Keratinocyte (primary cell): Measurements from ENCODE around the gene MOV10L1. TPM values are rescaled to one million over a fixed set of nuclear protein-coding genes. Genes with fewer than 3 reads are reported as not detected.

Source experiments
- DNase-seq: peaks from one replicate; pipeline ENCODE4 v3.0.0-alpha.2; 2011; ENCODE audit warnings: low read depth, missing footprints, low spot score
- FAIRE-seq: peaks from 2 replicates; lab custom pipeline; 2011; peaks lifted over from hg19 to GRCh38; lab: Jason Lieb, UNC
- H2AFZ ChIP-seq: 2 replicates; pipeline ENCODE4 v1.6.0; 2012; ENCODE audit warnings: low read length, control low read depth, inconsistent platforms; ENCODE audit not compliant: control insufficient read depth
- H3K27ac ChIP-seq: 2 replicates; pipeline ENCODE4 v1.5.1; 2011; ENCODE audit warnings: low read length; ENCODE audit not compliant: control insufficient read depth, insufficient read depth
- H3K27me3 ChIP-seq: 3 replicates; pipeline ENCODE4 v1.6.0; 2011; ENCODE audit warnings: low read length; ENCODE audit not compliant: control insufficient read depth, insufficient read depth; ENCODE audit errors: extremely low read depth
- H3K36me3 ChIP-seq, 2 experiments: 2 replicates in 1 of 2; 3 replicates in 1 of 2; pipeline ENCODE4 v1.5.1; 2011; ENCODE audit warnings: low read length in 2 of 2, mild to moderate bottlenecking in 1 of 2; ENCODE audit not compliant: control insufficient read depth in 2 of 2, insufficient read depth in 2 of 2; ENCODE audit errors: extremely low read depth in 1 of 2
- H3K4me1 ChIP-seq: 3 replicates; pipeline ENCODE4 v1.5.1; 2011; ENCODE audit warnings: low read length; ENCODE audit not compliant: control insufficient read depth, insufficient read depth; ENCODE audit errors: extremely low read depth
- H3K4me2 ChIP-seq: 3 replicates; pipeline ENCODE4 v1.6.0; 2011; ENCODE audit warnings: low read depth, low read length; ENCODE audit not compliant: control insufficient read depth, insufficient read depth; ENCODE audit errors: extremely low read depth
- H3K4me3 ChIP-seq, 3 experiments: fragments of 200-600 bp in 1 of 3; sonication (generic) in 1 of 3; 2 replicates in 2 of 3; 3 replicates in 1 of 3; pipeline ENCODE4 v1.5.1; 2011 to 2016; ENCODE audit warnings: low read length in 3 of 3, mild to moderate bottlenecking in 3 of 3, control low read depth in 2 of 3, inconsistent platforms in 1 of 3, low read depth in 1 of 3, mixed read lengths in 1 of 3, mixed run types in 1 of 3, moderate library complexity in 1 of 3; ENCODE audit not compliant: control insufficient read depth in 2 of 3, insufficient read depth in 2 of 3; ENCODE audit errors: extremely low read depth in 1 of 3
- H3K79me2 ChIP-seq: 2 replicates; pipeline ENCODE4 v1.6.0; 2012; ENCODE audit warnings: low read length; ENCODE audit not compliant: control insufficient read depth, insufficient read depth
- H3K9ac ChIP-seq: 3 replicates; pipeline ENCODE4 v1.6.0; 2011; ENCODE audit warnings: low read length; ENCODE audit not compliant: control insufficient read depth, insufficient read depth; ENCODE audit errors: extremely low read depth
- H3K9me1 ChIP-seq: 3 replicates; pipeline ENCODE4 v1.6.0; 2011; ENCODE audit warnings: low read length; ENCODE audit not compliant: control insufficient read depth, insufficient read depth; ENCODE audit errors: extremely low read depth
- H3K9me3 ChIP-seq: 2 replicates; pipeline ENCODE4 v1.5.1; 2012; ENCODE audit warnings: low read depth, low read length; ENCODE audit not compliant: control insufficient read depth
- H4K20me1 ChIP-seq: 3 replicates; pipeline ENCODE4 v1.6.0; 2011; ENCODE audit warnings: low read length; ENCODE audit not compliant: control insufficient read depth, insufficient read depth; ENCODE audit errors: extremely low read depth
- CTCF ChIP-seq, 3 experiments: IDR thresholded peaks in 1 of 3; conservative IDR thresholded peaks in 1 of 3; optimal IDR thresholded peaks in 1 of 3; 2 replicates in 2 of 3; 3 replicates in 1 of 3; pipeline versions ENCODE3 to v1.5.1; 2011; ENCODE audit warnings: low read length in 3 of 3, mild to moderate bottlenecking in 3 of 3, moderate library complexity in 2 of 3, control low read depth in 1 of 3, inconsistent platforms in 1 of 3; ENCODE audit not compliant: insufficient read depth in 2 of 3; ENCODE audit errors: extremely low read depth in 1 of 3
- EZH2 ChIP-seq: IDR thresholded peaks from one replicate; pipeline ENCODE4 v1.6.1; 2012; ENCODE audit warnings: inconsistent platforms, mild to moderate bottlenecking, low read length, moderate library complexity
- dilution Hi-C: fragments of 300-500 bp; cut with MboI; formaldehyde crosslinking; loops from one replicate; pipeline ENCODE4 v1.7.0; 2020; ENCODE audit warnings: low sequenced_read_pairs; ENCODE audit not compliant: extremely low pct_ligation_motif_present
- polyA plus RNA-seq, 5 experiments: library from polyadenylated mRNA; depleted of rRNA in 3 of 5; stranded (reverse) in 3 of 5; stranded (forward) in 1 of 5; unstranded in 1 of 5; fragments of >200 nt; gene quantifications; 1 replicate in 1 of 5; 2 replicates in 3 of 5; 3 replicates in 1 of 5; pipeline versions ENCODE4 v1.2.1 to v1.2.3, GENCODE V29; 2011 to 2012; ENCODE audit warnings: missing spikeins in 2 of 5, low read depth in 1 of 5, low replicate concordance in 1 of 5

The MOV10L1 gene
- polyA plus RNA-seq, 1 donor (not counting 4 experiments of a cell fraction or from before 2014, with no cell fraction given), result not detected

GRCh38 chr22:50070366-50070765 lies 19.4 kb upstream of the MOV10L1 start:
- Histone ChIP-seq H3K9ac (no peak overlapping the region), H3K9me3 (no peaks in the 10 kb centered on the region), H4K20me1 (no peaks in the 10 kb centered on the region), H3K27me3 (peaks cover 11% of the 10 kb centered on the region), H3K4me3 (no peak overlapping the region), H3K9me1 (no peaks in the 10 kb centered on the region), H3K4me1 (no peaks in the 10 kb centered on the region), H2AFZ (no peak overlapping the region), H3K27ac (no peak overlapping the region), H3K36me3 (no peaks in the 10 kb centered on the region), H3K79me2 (no peaks in the 10 kb centered on the region), H3K4me2 (no peak overlapping the region)
- TF ChIP-seq EZH2 (no peak), CTCF (optimal IDR thresholded peaks at IDR 0.05 in 1 of 3, IDR thresholded peaks at IDR 0.05 in 1 of 3, conservative IDR thresholded peaks at IDR 0.05 in 1 of 3; ENCODE audit: extremely low read depth in 1 of 3, insufficient read depth in 2 of 3, low read length in 3 of 3) (no peak)
- FAIRE-seq (no peak), DNase-seq (no peak)
- dilution Hi-C loops, result no loop called here

GRCh38 chr22:50071432-50072166 lies 18.2 kb upstream of the MOV10L1 start:
- no peaks in the 10 kb centered on the region for H3K36me3 ChIP-seq
- H3K27me3 ChIP-seq, result peaks cover 11% of the 10 kb centered on the region
- no peak for TF ChIP-seq CTCF (optimal IDR thresholded peaks at IDR 0.05 in 1 of 3, IDR thresholded peaks at IDR 0.05 in 1 of 3, conservative IDR thresholded peaks at IDR 0.05 in 1 of 3; ENCODE audit: extremely low read depth in 1 of 3, insufficient read depth in 2 of 3, low read length in 3 of 3)
- TF ChIP-seq EZH2, result no peak
- no peak for FAIRE-seq
- no peak overlapping the region for H3K4me3 ChIP-seq
- H4K20me1 ChIP-seq, result no peaks in the 10 kb centered on the region
- no peaks in the 10 kb centered on the region for H3K9me3 ChIP-seq
- dilution Hi-C loops, result no loop called here
- H3K9me1 ChIP-seq, result no peaks in the 10 kb centered on the region
- H3K4me2 ChIP-seq, result no peak overlapping the region
- H3K79me2 ChIP-seq, result no peaks in the 10 kb centered on the region
- no peak overlapping the region for H2AFZ ChIP-seq
- no peak overlapping the region for H3K27ac ChIP-seq
- no peaks in the 10 kb centered on the region for H3K4me1 ChIP-seq
- no peak for DNase-seq
- H3K9ac ChIP-seq, result no peak overlapping the region
